OCI-LY7 (cell line): ENCODE results near the gene YTHDC1.
A peak's percentile ranks its signal among the peaks of the same experiment; 100 is the strongest.

Experiments used
- CTCF ChIP-seq: fragments of 200-600 bp; sonication (generic); conservative IDR thresholded peaks from 2 replicates; pipeline ENCODE4 v1.5.1; 2014; ENCODE audit warnings: mild to moderate bottlenecking, antibody characterized with exemption, low read length, moderate library complexity, mixed read lengths
- EZH2phosphoT487 ChIP-seq: fragments of 200-600 bp; sonication (generic); IDR thresholded peaks from 2 replicates; pipeline ENCODE4 v1.6.1; 2018; ENCODE audit warnings: low read depth, borderline replicate concordance, mild to moderate bottlenecking, mixed run types, antibody characterized with exemption, low read length, moderate library complexity, mixed read lengths

GRCh38 chr4:68375667-68376559 is 26.0 kb upstream of the YTHDC1 start:
- TF ChIP-seq CTCF (peak; percentile 89), EZH2phosphoT487 (no peak)
